MM.1S (cell line): ENCODE results near the gene ABCC4.

Experiments used
- DNase-seq: peaks from one replicate; pipeline ENCODE4 v3.0.0-alpha.2; 2015
- H2AFZ ChIP-seq: fragments of 300-600 bp; sonication (generic); 2 replicates; pipeline ENCODE4 v1.6.0; 2016; ENCODE audit warnings: antibody characterized with exemption, low read length
- H3F3A ChIP-seq: fragments of 300-600 bp; sonication (generic); 2 replicates; pipeline ENCODE4 v1.6.1; 2016; ENCODE audit warnings: mild to moderate bottlenecking, antibody characterized with exemption, low read length, moderate library complexity, mixed read lengths; ENCODE audit not compliant: insufficient read depth
- H3K27ac ChIP-seq: fragments of 300-600 bp; sonication (generic); 2 replicates; pipeline ENCODE4 v1.5.1; 2016; ENCODE audit warnings: mild to moderate bottlenecking, low read length
- H3K27me3 ChIP-seq: fragments of 300-600 bp; sonication (generic); replicated peaks from 2 replicates; pipeline ENCODE4 v1.6.0; 2016; ENCODE audit warnings: low read length; ENCODE audit not compliant: insufficient read depth
- H3K36me3 ChIP-seq: fragments of 300-600 bp; sonication (generic); replicated peaks from 2 replicates; pipeline ENCODE4 v1.6.1; 2016; ENCODE audit warnings: mild to moderate bottlenecking, low read length, mixed read lengths; ENCODE audit not compliant: insufficient read depth
- H3K4me1 ChIP-seq: fragments of 300-600 bp; sonication (generic); 2 replicates; pipeline ENCODE4 v1.6.1; 2016; ENCODE audit warnings: low read length, mixed read lengths
- H3K4me2 ChIP-seq: fragments of 300-600 bp; sonication (generic); 2 replicates; pipeline ENCODE4 v1.6.0; 2016; ENCODE audit warnings: low read depth, low read length
- H3K4me3 ChIP-seq: fragments of 300-600 bp; sonication (generic); 2 replicates; pipeline ENCODE4 v1.5.1; 2016; ENCODE audit warnings: low read length, mixed read lengths
- H3K79me2 ChIP-seq: fragments of 300-600 bp; sonication (generic); 2 replicates; pipeline ENCODE4 v1.6.1; 2016; ENCODE audit warnings: mixed run types, low read length, mixed read lengths
- H3K9ac ChIP-seq: fragments of 300-600 bp; sonication (generic); 2 replicates; pipeline ENCODE4 v1.6.1; 2016; ENCODE audit warnings: low read length, mixed read lengths
- H3K9me2 ChIP-seq: fragments of 300-600 bp; sonication (generic); replicated peaks from 2 replicates; pipeline ENCODE4 v1.6.1; 2016; ENCODE audit warnings: mild to moderate bottlenecking, low read length, mixed read lengths; ENCODE audit not compliant: insufficient read depth
- H3K9me3 ChIP-seq: fragments of 300-600 bp; sonication (generic); replicated peaks from 2 replicates; pipeline ENCODE4 v1.6.1; 2016; ENCODE audit warnings: mild to moderate bottlenecking, low read length, mixed read lengths; ENCODE audit not compliant: insufficient read depth
- H4K20me1 ChIP-seq: fragments of 300-600 bp; sonication (generic); 2 replicates; pipeline ENCODE4 v1.6.1; 2016; ENCODE audit warnings: mild to moderate bottlenecking, low read length, moderate library complexity, mixed read lengths; ENCODE audit not compliant: insufficient read depth
- EZH2 ChIP-seq: fragments of 300-600 bp; sonication (generic); optimal IDR thresholded peaks from 2 replicates; pipeline ENCODE3; 2017; ENCODE audit warnings: low read depth, mild to moderate bottlenecking, antibody characterized with exemption, low read length, mixed read lengths
- EZH2phosphoT487 ChIP-seq: fragments of 300-600 bp; sonication (generic); IDR thresholded peaks from 2 replicates; pipeline ENCODE4 v1.6.1; 2018; ENCODE audit warnings: antibody characterized with exemption, low read length
- TF ChIP-seq, protein P1 (sequence below): fragments of 300-600 bp; sonication (generic); IDR thresholded peaks from 2 replicates; pipeline ENCODE4 v1.5.1; 2016; ENCODE audit warnings: antibody characterized with exemption, low read length, mixed read lengths

Gene ABCC4

DNA sequence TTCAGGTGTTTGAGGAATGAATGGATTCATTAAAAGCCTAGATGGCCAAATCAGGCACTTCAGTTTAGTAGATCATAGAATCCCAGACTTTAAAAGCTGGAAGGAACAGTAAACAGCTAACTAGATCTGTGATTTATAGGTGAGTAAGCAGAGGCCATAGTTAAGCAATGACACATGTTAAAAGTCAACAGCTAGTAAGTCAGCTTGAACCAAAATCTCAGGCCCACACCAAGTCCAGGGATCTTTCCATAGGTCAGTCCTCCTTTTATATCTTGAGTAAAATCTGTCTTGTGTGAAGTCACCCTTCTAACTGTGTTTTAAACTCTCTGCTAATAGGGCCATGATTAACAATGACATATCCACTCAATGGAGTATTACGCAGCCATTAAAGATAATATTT lies 313.4 kb downstream of the ABCC4 start:
- Histone ChIP-seq H4K20me1 (no peaks in the 10 kb centered on the region), H3K79me2 (no peaks in the 10 kb centered on the region), H3K4me2 (no peak overlapping the region), H3K4me3 (no peak overlapping the region), H3K4me1 (no peaks in the 10 kb centered on the region), H3K9me2 (no peaks in the 10 kb centered on the region), H3K27me3 (no peaks in the 10 kb centered on the region), H3K9ac (no peak overlapping the region), H3K9me3 (no peaks in the 10 kb centered on the region), H3F3A (no peaks in the 10 kb centered on the region), H3K36me3 (no peaks in the 10 kb centered on the region), H3K27ac (no peak overlapping the region), H2AFZ (no peak overlapping the region)
- DNase-seq, result no peak
- TF ChIP-seq EZH2phosphoT487 (no peak), EZH2 (no peak)
- TF ChIP-seq, protein P1, sequence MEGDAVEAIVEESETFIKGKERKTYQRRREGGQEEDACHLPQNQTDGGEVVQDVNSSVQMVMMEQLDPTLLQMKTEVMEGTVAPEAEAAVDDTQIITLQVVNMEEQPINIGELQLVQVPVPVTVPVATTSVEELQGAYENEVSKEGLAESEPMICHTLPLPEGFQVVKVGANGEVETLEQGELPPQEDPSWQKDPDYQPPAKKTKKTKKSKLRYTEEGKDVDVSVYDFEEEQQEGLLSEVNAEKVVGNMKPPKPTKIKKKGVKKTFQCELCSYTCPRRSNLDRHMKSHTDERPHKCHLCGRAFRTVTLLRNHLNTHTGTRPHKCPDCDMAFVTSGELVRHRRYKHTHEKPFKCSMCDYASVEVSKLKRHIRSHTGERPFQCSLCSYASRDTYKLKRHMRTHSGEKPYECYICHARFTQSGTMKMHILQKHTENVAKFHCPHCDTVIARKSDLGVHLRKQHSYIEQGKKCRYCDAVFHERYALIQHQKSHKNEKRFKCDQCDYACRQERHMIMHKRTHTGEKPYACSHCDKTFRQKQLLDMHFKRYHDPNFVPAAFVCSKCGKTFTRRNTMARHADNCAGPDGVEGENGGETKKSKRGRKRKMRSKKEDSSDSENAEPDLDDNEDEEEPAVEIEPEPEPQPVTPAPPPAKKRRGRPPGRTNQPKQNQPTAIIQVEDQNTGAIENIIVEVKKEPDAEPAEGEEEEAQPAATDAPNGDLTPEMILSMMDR, result no peak

DNA sequence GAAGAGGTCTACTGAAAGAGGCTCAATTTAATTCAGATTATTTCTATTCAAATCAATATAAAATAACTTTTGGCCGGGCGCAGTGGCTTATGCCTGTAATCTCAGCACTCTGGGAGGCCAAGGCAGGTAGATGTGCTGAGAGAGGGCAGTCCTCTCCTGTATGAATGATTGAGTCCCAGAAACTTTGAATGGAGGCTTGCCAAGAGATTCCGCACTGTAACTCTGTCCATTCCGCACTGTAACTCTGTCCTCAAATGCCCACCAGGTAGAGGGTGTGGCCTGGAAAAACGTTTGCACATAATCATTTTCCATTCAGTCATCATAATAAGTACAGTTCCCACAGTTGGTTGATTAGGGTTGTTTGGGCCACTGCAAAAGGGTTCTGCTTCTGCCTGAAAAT lies 314.2 kb downstream of the ABCC4 start:
- Histone ChIP-seq H4K20me1 (no peaks in the 10 kb centered on the region), H3K9me2 (no peaks in the 10 kb centered on the region), H3K4me3 (no peak overlapping the region), H3K27me3 (no peaks in the 10 kb centered on the region), H3K79me2 (no peaks in the 10 kb centered on the region), H3K9me3 (no peaks in the 10 kb centered on the region), H3K27ac (no peak overlapping the region), H3K4me1 (no peaks in the 10 kb centered on the region), H3K9ac (no peak overlapping the region), H3K36me3 (no peaks in the 10 kb centered on the region), H3K4me2 (no peak overlapping the region), H2AFZ (no peak overlapping the region), H3F3A (no peaks in the 10 kb centered on the region)
- no peak for DNase-seq
- no peak for TF ChIP-seq EZH2phosphoT487
- TF ChIP-seq, protein P1, result no peak
- TF ChIP-seq EZH2, result no peak

DNA sequence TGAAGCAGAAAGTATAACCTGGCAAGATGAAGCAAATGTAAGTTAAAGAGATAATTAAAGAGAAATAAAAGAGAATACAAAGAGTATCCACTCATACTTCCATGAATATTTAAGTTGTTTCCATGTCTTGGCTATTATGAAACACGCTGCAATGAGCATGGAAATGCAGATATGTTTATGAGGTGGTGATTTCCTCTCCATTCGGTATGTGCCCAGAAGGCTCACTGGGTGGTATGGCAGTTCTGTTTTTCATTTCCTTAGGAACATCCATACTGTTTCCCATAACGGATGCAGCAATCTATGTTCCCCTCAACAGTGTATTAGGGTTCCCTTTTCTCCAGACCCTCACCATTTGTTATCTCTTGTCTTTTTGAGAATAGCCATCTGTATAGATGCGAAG lies 316.3 kb downstream of the ABCC4 start:
- Histone ChIP-seq H3F3A (no peaks in the 10 kb centered on the region), H3K27ac (no peak overlapping the region), H3K79me2 (no peaks in the 10 kb centered on the region), H3K4me1 (no peaks in the 10 kb centered on the region), H3K9me2 (no peaks in the 10 kb centered on the region), H3K36me3 (no peaks in the 10 kb centered on the region), H3K27me3 (no peaks in the 10 kb centered on the region), H3K9ac (no peak overlapping the region), H3K4me2 (no peak overlapping the region), H2AFZ (no peak overlapping the region), H3K9me3 (no peaks in the 10 kb centered on the region), H3K4me3 (no peak overlapping the region), H4K20me1 (no peaks in the 10 kb centered on the region)
- no peak for DNase-seq
- TF ChIP-seq, protein P1, result no peak
- TF ChIP-seq EZH2phosphoT487, result no peak
- TF ChIP-seq EZH2, result no peak

DNA sequence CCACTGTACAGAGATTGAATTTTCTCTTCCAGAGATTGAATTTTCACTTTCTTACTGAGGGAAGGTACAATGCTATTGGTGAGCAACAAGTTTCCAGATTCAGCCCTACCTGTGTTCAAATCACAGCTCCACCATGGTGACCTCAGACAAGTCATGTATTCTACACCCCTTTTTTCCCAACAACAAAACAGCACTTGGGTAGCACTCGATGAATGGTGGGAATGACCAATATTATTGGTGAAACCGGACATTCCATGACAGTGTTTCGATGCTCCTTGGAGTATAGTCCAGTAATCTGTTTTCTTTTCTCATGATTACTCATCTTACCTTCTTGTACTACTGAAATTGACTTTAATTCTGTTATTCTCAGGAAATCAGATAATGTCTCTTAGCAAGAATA lies 322.7 kb downstream of the ABCC4 start:
- Histone ChIP-seq H3F3A (no peaks in the 10 kb centered on the region), H3K4me3 (no peak overlapping the region), H3K9ac (no peak overlapping the region), H3K4me2 (no peak overlapping the region), H3K9me2 (no peaks in the 10 kb centered on the region), H3K27ac (no peak overlapping the region), H2AFZ (no peak overlapping the region), H4K20me1 (no peaks in the 10 kb centered on the region), H3K27me3 (no peaks in the 10 kb centered on the region), H3K9me3 (no peaks in the 10 kb centered on the region), H3K36me3 (no peaks in the 10 kb centered on the region), H3K4me1 (no peaks in the 10 kb centered on the region), H3K79me2 (no peaks in the 10 kb centered on the region)
- no peak for DNase-seq
- TF ChIP-seq EZH2phosphoT487 (no peak), EZH2 (no peak)
- TF ChIP-seq, protein P1, result no peak
